Coronary artery (tissue), 2 donors: Measurements from ENCODE around the gene WNT5B.

ENCODE experiments used
- DNase-seq: peaks from one replicate; pipeline ENCODE4 v3.0.0-alpha.2; 2017; ENCODE audit warnings: low spot score
- H3K27ac ChIP-seq, 2 donors: fragments of 200-600 bp; sonication (generic); one replicate each; pipeline ENCODE4 v1.5.1; 2016 to 2019
- H3K4me3 ChIP-seq: fragments of 200-600 bp; sonication (generic); 2 replicates; pipeline ENCODE4 v1.5.1; 2016; ENCODE audit warnings: mild to moderate bottlenecking, moderate library complexity
- CTCF ChIP-seq: fragments of 200-600 bp; sonication (generic); IDR thresholded peaks from one replicate; pipeline ENCODE4 v1.5.1; 2019; ENCODE audit warnings: antibody characterized with exemption

The WNT5B gene

GRCh38 chr12:1643905-1644533 is 15.0 kb downstream of the WNT5B start:
- H3K27ac ChIP-seq = no peak overlapping the region
- no peak for DNase-seq
- no peak overlapping the region for H3K4me3 ChIP-seq
- no peak for TF ChIP-seq CTCF

GRCh38 chr12:1644534-1645438 is 15.8 kb downstream of the WNT5B start:
- TF ChIP-seq CTCF = no peak
- H3K27ac ChIP-seq = peak overlapping the region in 1 of 2 donors; percentile 29
- H3K4me3 ChIP-seq = no peak overlapping the region
- DNase-seq = no peak

- no peak for TF ChIP-seq CTCF
- H3K27ac ChIP-seq = no peak overlapping the region
- DNase-seq = no peak
- H3K4me3 ChIP-seq = no peak overlapping the region
Measured at GRCh38 chr12:1645819-1646218, 16.8 kb downstream of the WNT5B start.

GRCh38 chr12:1646569-1647284 is 17.7 kb downstream of the WNT5B start:
- H3K4me3 ChIP-seq = no peak overlapping the region
- H3K27ac ChIP-seq = no peak overlapping the region
- TF ChIP-seq CTCF = no peak
- DNase-seq = no peak

GRCh38 chr12:1647285-1647669 is 18.2 kb downstream of the WNT5B start:
- no peak for TF ChIP-seq CTCF

GRCh38 chr12:1650260-1650977 is 21.4 kb downstream of the WNT5B start:
- DNase-seq = no peak
- Histone ChIP-seq H3K27ac (peak overlapping the region; percentile 20 to 35), H3K4me3 (no peak overlapping the region)
- no peak for TF ChIP-seq CTCF

More at GRCh38 chr12:1647285-1647669, 18.2 kb downstream of the WNT5B start:
- DNase-seq = no peak
- H3K27ac ChIP-seq = no peak overlapping the region
- H3K4me3 ChIP-seq = no peak overlapping the region
